ENCODE data around the gene DOK3.

- TF ChIP-seq CTCF (IDR thresholded peaks at IDR 0.05 in 8 of 11, conservative IDR thresholded peaks at IDR 0.05 in 3 of 11) = peak in 1 of 11 experiments; percentile 14
- no peak for TF ChIP-seq POLR2AphosphoS5 (IDR thresholded peaks at IDR 0.05)
Observed at GRCh38 chr5:177496070-177496726, 13.4 kb downstream of the DOK3 start.
